GM18505 (cell line): ENCODE results near the gene PRRG4.
"Not testable (repeated sequence)": the region's sequence is repeated elsewhere in the genome, so short reads cannot be mapped to it uniquely, and the experiment has no call there.

Experiments
- ATAC-seq: cut with Tn5 transposase; IDR thresholded peaks from one replicate; pipeline ENCODE4 v1.9.1; 2021; ENCODE audit not compliant: unreplicated experiment
- POLR2A ChIP-seq: IDR thresholded peaks from 4 replicates; pipeline ENCODE4 v1.6.1; 2011; ENCODE audit warnings: borderline replicate concordance; ENCODE audit not compliant: insufficient read depth, insufficient read length; ENCODE audit errors: extremely low read depth

PRRG4 gene

DNA sequence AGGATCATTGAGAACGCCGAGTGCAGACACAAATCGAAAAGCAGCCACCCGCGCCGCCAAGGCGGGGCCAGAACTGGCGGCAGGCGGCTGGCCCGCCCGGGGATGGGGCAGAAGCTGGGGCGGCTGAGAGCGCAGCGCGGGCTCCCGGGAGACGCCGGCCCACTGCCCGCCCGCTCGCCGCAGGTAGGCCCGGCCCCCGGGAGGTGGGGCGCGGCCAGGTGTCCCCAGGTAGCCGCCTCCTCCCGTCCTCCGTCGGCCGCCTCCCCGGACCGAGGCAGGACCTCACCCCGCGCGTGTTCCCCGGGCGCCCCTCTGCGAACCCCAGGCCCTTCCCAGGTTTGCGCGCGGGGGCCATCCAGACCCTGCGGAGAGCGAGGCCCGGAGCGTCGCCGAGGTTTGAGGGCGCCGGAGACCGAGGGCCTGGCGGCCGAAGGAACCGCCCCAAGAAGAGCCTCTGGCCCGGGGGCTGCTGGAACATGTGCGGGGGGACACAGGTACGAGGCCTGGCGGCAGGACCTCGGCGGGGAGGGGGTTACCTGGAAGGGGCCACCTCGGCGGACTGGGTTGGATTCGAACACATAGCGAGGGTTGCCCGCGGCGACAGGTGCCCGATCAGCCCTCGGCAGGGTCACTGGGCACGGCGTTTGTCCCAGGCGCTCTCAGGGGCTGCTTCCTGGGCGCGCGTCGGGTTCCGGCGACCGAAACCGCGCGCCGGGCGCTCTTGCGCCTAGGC lies at the start of gene PRRG4:
Gene PRRG4 (plus strand): TSS at position 248 of the 733 bp plus-strand sequence. CDS start 603 bp downstream, outside the sequence.
- peak; percentile 82 for ATAC-seq
- peak; percentile 73 for TF ChIP-seq POLR2A

DNA sequence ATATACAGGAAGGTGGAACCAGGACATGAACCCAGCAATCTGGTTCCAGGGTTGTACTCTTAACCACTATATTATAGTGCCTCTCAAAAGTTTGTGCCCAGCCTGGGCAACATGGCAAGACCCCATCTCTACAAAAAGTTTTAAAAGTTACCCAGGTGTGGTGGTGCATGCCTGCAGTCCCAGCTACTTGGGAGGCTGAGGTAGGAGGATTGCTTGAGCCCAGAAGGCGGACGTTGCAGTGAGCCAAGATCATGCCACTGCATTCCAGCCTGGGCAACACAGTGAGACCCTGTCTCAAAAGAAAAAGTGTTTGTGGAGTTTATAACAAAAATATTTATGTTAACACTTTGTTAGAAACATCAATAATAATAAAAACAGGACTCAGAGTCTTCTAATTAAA lies 48.9 kb upstream of the PRRG4 start:
- not testable (repeated sequence) for ATAC-seq

DNA sequence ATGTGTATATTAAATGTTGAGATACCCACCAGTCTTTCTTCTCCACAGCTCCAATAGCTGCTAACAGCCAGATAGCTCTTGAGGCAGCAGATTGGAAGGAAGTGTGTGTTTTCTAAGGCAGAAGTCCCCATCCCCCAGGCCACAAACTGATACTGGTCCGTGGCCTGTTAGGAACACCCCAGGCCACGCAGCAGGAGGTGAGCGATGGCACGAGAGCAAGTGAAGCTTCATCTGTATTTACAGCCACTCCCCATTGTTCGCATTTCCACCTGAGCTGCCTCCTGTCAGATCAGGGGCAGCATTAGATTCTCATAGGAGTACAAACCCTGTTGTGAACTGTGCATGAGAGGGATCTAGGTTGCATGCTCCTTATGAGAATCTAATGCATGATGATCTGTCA lies 48.0 kb upstream of the PRRG4 start:
- TF ChIP-seq POLR2A: no peak
- no peak for ATAC-seq

DNA sequence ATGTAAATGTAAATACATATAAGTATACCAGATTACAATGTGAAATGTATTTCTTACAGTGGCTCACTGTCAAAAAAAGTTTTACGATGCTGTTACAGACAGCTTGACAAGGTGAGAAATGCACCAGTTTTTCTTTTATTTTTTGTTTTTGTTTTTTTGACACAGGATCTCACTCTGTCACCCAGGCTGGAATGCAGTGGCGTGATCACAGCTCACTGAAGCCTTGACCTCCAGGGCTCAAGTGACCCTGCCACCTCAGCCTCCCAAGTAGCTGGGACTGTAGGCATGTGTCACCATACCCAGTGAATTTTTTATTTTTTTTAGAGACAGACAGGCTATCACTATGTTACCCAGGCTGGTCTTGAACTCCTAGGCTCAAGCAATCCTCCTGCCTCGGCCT lies 44.5 kb upstream of the PRRG4 start:
- TF ChIP-seq POLR2A: no peak
- ATAC-seq: no peak

DNA sequence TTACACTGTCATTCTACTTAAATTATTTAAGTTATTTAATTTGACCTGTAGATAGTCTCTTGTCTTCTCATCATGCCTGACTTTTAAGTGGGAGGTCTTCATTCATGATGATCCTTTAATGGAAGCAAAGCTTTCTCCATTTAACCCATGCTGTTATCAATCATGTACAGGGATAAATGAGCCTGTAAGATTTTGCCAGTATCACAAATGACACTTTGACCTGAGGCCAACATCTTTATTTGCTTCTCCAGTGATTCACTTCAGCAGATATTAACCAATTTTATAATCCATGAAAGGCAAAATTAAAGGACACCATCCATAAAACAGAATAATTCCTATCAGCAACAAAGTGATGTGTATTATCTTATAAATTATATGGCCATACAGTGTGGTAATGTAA lies 42.9 kb upstream of the PRRG4 start:
- no peak for TF ChIP-seq POLR2A
- ATAC-seq: no peak

DNA sequence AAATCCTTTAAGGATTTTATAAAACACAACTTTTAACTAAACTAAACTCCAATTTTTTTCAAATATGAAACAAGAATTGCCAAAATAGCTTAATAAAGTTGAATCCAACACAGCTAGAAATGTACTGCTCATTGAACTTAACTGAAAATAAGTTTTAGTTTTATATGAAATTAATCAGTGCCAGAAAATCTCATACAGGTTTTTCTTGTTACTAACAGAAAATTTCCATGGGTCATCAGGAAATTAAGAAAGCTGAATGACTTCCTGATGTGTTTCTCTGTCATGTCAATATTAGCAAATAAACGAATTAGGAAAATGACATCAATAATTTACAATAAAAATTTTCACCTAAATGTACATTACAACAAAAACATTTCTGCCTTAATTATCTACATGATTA lies 38.8 kb upstream of the PRRG4 start:
- ATAC-seq: no peak

DNA sequence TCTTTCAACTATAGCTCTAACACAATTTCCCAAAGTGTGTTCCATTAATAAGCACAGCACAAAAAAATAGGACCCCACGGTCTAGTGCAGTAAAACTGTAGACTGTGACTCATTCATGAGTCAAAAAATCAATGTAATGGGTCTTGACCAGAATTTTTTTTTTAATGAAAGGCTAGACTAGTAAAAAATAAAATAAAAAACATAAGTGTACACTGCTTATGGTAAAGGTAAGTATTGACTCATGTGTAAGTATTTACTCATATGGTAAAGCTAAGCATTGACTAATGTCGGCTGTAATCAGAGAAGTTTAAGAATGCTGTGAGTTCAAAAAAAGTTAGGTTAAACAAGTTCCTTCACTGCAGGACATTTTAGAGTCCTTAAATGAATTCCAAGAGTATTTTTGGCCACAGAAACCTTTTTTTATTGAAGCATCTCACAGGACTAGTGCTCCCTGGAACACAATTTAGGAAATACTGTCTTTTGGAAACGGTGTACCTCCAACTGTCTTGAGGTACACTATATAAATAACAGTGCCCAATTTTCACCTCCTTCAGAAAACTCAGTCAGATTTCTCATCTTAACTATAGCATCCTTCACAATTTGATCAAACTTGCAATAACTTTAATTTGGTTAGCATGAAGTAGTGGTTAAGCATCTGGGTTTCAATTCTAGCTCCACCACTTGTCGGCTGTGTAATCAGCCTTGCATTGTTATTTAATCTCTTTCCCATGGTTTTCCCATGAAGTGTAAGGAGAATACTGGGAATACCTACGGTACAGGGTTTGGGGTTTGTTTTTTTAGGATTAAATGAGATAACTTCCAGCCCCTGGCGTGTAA lies 37.4 kb upstream of the PRRG4 start:
- no peak for TF ChIP-seq POLR2A
- ATAC-seq: no peak

More for the DNA sequence above, 38.8 kb upstream of the PRRG4 start:
- no peak for TF ChIP-seq POLR2A

DNA sequence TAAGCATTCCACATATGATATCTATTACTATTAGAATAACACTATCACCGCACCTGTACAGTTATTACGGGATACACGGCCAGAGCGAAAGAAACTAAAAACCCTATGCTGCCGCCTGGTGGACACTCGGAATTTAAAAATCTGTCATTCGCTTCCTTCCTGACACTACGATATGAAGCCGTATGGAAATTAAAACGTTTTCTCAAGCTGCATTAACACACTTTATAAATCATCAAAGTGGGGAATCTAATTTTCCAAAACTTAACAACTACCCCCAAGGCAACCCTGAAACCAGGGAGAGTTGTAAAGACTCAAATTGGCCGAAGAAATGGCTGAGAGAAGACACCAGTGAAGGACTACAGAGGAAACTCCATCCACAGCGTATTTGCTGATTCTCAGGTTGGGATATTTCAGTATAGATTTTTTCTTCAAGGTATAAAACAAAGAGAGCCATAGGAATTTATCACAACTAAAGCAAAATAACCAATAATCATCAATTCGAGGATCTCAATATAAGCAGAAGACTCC lies 36.7 kb upstream of the PRRG4 start:
- no peak for TF ChIP-seq POLR2A
- no peak for ATAC-seq

DNA sequence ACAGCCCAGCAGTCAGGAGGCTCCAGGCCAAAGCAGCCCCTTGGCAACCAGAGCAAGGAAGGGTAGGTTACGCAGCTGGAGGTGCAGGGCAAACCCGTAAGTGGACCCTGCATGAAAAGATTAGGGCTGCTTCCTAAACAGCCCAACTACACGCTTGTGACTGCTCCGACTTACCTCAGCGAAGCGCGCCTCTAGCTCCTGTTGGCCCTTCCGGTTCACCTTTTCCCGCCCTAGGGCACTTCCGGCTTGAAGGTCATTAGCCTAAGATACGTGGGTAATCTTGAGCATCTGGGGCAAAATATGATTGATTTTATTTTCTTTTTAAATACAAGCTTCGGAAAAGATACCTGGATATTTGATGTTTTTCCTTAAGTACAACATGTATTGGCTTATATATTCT lies 35.3 kb upstream of the PRRG4 start, which contains the start of gene CCDC73:
Gene CCDC73 (minus strand): TSS at position 224 of the 400 bp plus-strand sequence. CDS start 34,419 bp downstream, outside the sequence.
- no peak for TF ChIP-seq POLR2A
- ATAC-seq: no peak

DNA sequence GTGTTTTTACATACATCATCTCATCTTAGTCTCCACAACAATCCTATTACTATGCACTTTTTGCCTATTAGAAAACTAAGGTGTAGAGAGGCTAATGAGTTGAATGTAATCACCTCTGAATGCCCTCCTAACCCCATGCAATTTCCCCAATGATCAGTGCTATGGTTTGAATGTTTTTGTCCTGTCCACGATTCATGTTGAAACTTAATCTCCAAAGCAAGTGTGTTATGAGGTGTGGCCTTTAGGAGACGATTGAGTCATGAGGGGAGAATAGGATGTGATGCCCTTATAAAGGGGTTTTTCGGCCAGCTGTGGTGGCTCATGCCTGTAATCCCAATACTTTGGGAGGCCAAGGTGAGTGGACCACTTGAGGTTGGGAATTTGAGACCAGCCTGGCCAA lies 33.3 kb upstream of the PRRG4 start:
- no peak for ATAC-seq
- no peak for TF ChIP-seq POLR2A

DNA sequence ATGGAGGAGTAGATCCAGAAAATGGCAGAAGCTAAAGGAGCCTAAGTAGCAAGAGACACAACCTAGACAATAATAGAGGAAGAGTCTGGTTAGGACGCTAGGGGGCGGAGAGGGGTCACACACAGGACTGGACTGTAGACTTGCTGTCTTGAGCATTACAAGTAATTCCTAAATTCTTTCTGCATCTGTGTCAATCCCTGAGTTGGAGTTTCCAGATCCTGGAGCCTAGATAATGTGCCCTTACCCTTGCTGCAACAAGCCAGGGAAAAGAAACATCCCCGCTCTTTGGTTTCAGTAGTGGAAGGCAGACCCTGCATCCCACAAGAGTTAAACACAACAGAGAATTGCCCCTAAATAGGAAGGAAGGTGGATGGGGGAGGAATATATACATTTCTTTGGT lies 20.4 kb upstream of the PRRG4 start:
- TF ChIP-seq POLR2A: no peak
- ATAC-seq: peak; percentile 96

DNA sequence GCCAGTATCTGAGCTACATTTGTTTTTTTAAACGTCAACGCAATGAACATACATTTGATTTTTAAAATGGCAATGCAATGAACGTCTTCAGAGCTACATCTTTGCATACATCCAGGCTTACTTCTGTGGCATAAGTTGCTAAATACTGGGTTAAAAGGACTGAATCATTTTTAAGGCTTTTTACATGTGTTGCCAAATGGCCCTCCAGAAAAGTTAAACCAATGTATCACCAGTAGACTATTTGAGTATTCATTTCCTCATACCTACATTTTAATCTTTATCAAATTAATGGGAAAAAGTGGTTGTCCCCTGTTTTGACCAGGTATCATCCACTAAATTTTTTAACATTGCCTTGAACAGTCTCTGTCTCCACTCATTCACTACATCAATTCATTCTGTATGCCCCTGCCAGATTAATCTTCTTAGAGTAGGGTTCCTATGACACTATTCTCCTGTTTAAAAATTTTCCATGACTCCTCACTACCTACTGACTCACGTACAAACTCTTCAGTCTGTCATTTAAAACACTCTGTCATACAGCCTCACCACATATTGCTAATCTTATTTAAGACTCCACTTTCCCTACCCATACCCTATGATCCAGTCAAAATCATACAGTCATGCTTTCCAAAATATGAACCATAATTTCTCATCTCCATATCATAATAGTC lies 12.4 kb upstream of the PRRG4 start:
- no peak for ATAC-seq
- no peak for TF ChIP-seq POLR2A

DNA sequence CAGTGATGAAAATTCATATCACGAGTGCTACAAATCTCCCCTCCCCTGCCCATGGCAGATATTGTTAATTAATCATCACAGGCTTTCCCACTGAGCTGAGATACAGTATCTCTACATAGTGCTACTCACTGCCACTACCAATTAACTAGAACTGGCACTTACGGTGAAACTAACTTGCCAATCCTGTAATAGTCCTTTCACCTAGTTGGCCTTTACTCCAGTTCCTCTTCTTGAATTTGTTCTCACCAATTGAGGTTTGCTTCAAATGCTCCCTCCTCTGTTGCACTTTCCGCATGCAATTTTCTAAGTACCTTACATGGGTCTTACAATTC lies 11.9 kb upstream of the PRRG4 start:
- TF ChIP-seq POLR2A: no peak
- ATAC-seq: no peak
